Measurements from ENCODE around the gene RGMA.
"Not testable (repeated sequence)": the region's sequence is repeated elsewhere in the genome, so short reads cannot be mapped to it uniquely, and the experiment has no call there.

RGMA gene

GRCh38 chr15:93063796-93064690, 25.0 kb downstream of the RGMA start:
- peaks cover 39 to 59% of the 10 kb centered on the region in 2 donors for H3K4me1 ChIP-seq (ENCODE audit: control insufficient read depth in 2 of 2, insufficient read depth in 1 of 2, low read depth in 1 of 2, low read length in 2 of 2)
- peak overlapping the region in 1 of 2 donors; percentile 51 for H3K4me3 ChIP-seq (ENCODE audit: low read length in 2 of 2)
- no peak overlapping the region for H2BK12ac ChIP-seq (ENCODE audit: low read length)
- no peak overlapping the region for H4K8ac ChIP-seq (ENCODE audit: low read depth, low read length)
- H3K36me3 ChIP-seq (replicated peaks in 1 of 2; ENCODE audit: control insufficient read depth in 2 of 2, insufficient read depth in 2 of 2, low read length in 2 of 2) = peaks cover 38 to 88% of the 10 kb centered on the region in 2 donors
- peak overlapping the region; percentile 91 for H3K18ac ChIP-seq (ENCODE audit: low read length)
- H3K4me2 ChIP-seq (ENCODE audit: insufficient read depth, low read length, poor library complexity, severe bottlenecking) = no peak overlapping the region
- peak overlapping the region; percentile 47 for H3K9ac ChIP-seq (ENCODE audit: low read depth, low read length, poor library complexity)
- H2AK5ac ChIP-seq (ENCODE audit: low read depth, low read length) = no peak overlapping the region
- no peaks in the 10 kb centered on the region for H3K27me3 ChIP-seq (ENCODE audit: control insufficient read depth in 3 of 3, insufficient read depth in 3 of 3, low read depth in 1 of 3, low read length in 3 of 3)
- H3K79me1 ChIP-seq (ENCODE audit: low read depth, low read length) = peaks cover 20% of the 10 kb centered on the region
- H2BK15ac ChIP-seq (ENCODE audit: low read length) = no peak overlapping the region
- H2BK120ac ChIP-seq (ENCODE audit: low read depth, low read length) = no peak overlapping the region
- H4K91ac ChIP-seq (ENCODE audit: low read depth, low read length, poor library complexity) = no peak overlapping the region
- no peaks in the 10 kb centered on the region for H3K9me3 ChIP-seq (replicated peaks in 1 of 2; ENCODE audit: control insufficient read depth in 2 of 2, insufficient read depth in 1 of 2, low read depth in 1 of 2, low read length in 2 of 2)
- WGBS, 2 donors (ENCODE audit: extremely low coverage in 2 of 2, insufficient read length in 2 of 2, insufficient replicate concordance in 1 of 2) = no CpG with 5 or more reads among the region's 23 CpGs
- peak overlapping the region; percentile 67 for H3K27ac ChIP-seq (replicated peaks; ENCODE audit: low read length)
- H3K4ac ChIP-seq (ENCODE audit: low read length) = no peak overlapping the region
- no peak overlapping the region for H2BK5ac ChIP-seq (ENCODE audit: low read length)
- H3K23ac ChIP-seq (ENCODE audit: low read depth, low read length, poor library complexity) = no peak overlapping the region
- no peak overlapping the region for H3K14ac ChIP-seq (ENCODE audit: low read length)
- no peak for DNase-seq (ENCODE audit: low spot score)
- H2AFZ ChIP-seq (ENCODE audit: low read length) = no peak overlapping the region

GRCh38 chr15:93063262-93063671, 25.7 kb downstream of the RGMA start:
- WGBS, 2 donors (ENCODE audit: extremely low coverage in 2 of 2, insufficient read length in 2 of 2, insufficient replicate concordance in 1 of 2) = no CpG with 5 or more reads among the region's 8 CpGs
- no peaks in the 10 kb centered on the region for H3K9me3 ChIP-seq (replicated peaks in 1 of 2; ENCODE audit: control insufficient read depth in 2 of 2, insufficient read depth in 1 of 2, low read depth in 1 of 2, low read length in 2 of 2)
- H3K18ac ChIP-seq (ENCODE audit: low read length) = peak overlapping the region; percentile 66
- DNase-seq (ENCODE audit: low spot score) = no peak
- no peak overlapping the region for H4K91ac ChIP-seq (ENCODE audit: low read depth, low read length, poor library complexity)
- H4K8ac ChIP-seq (ENCODE audit: low read depth, low read length) = no peak overlapping the region
- peak overlapping the region; percentile 21 for H3K4me2 ChIP-seq (ENCODE audit: insufficient read depth, low read length, poor library complexity, severe bottlenecking)
- no peak overlapping the region for H3K4ac ChIP-seq (ENCODE audit: low read length)
- peak overlapping the region; percentile 44 for H3K9ac ChIP-seq (ENCODE audit: low read depth, low read length, poor library complexity)
- H2AFZ ChIP-seq (ENCODE audit: low read length) = no peak overlapping the region
- H3K4me1 ChIP-seq (ENCODE audit: control insufficient read depth in 2 of 2, insufficient read depth in 1 of 2, low read depth in 1 of 2, low read length in 2 of 2) = peaks cover 39 to 58% of the 10 kb centered on the region in 2 donors
- peak overlapping the region; percentile 67 for H3K27ac ChIP-seq (replicated peaks; ENCODE audit: low read length)
- H3K23ac ChIP-seq (ENCODE audit: low read depth, low read length, poor library complexity) = no peak overlapping the region
- no peak overlapping the region for H3K4me3 ChIP-seq (ENCODE audit: low read length in 2 of 2)
- no peaks in the 10 kb centered on the region for H3K27me3 ChIP-seq (ENCODE audit: control insufficient read depth in 3 of 3, insufficient read depth in 3 of 3, low read depth in 1 of 3, low read length in 3 of 3)
- H3K14ac ChIP-seq (ENCODE audit: low read length) = no peak overlapping the region
- H3K36me3 ChIP-seq (replicated peaks in 1 of 2; ENCODE audit: control insufficient read depth in 2 of 2, insufficient read depth in 2 of 2, low read length in 2 of 2) = peaks cover 40 to 88% of the 10 kb centered on the region in 2 donors
- no peak overlapping the region for H2BK15ac ChIP-seq (ENCODE audit: low read length)
- H2AK5ac ChIP-seq (ENCODE audit: low read depth, low read length) = no peak overlapping the region
- peaks cover 23% of the 10 kb centered on the region for H3K79me1 ChIP-seq (ENCODE audit: low read depth, low read length)
- H2BK120ac ChIP-seq (ENCODE audit: low read depth, low read length) = no peak overlapping the region
- H2BK5ac ChIP-seq (ENCODE audit: low read length) = no peak overlapping the region
- H2BK12ac ChIP-seq (ENCODE audit: low read length) = no peak overlapping the region

- H3K4me1 ChIP-seq (ENCODE audit: control insufficient read depth in 2 of 2, insufficient read depth in 1 of 2, low read depth in 1 of 2, low read length in 2 of 2) = peaks cover 39 to 59% of the 10 kb centered on the region in 2 donors
- H3K27me3 ChIP-seq (ENCODE audit: control insufficient read depth in 3 of 3, insufficient read depth in 3 of 3, low read depth in 1 of 3, low read length in 3 of 3) = not testable (repeated sequence)
These were observed 26.3 kb downstream of the RGMA start for GRCh38 chr15:93062628-93063261.

More at GRCh38 chr15:93062628-93063261, 26.3 kb downstream of the RGMA start:
- H3K4ac ChIP-seq (ENCODE audit: low read length); H2BK5ac ChIP-seq (ENCODE audit: low read length); H4K8ac ChIP-seq (ENCODE audit: low read depth, low read length); H4K91ac ChIP-seq (ENCODE audit: low read depth, low read length, poor library complexity); H2AFZ ChIP-seq (ENCODE audit: low read length); H2AK5ac ChIP-seq (ENCODE audit: low read depth, low read length); H2BK120ac ChIP-seq (ENCODE audit: low read depth, low read length); H3K23ac ChIP-seq (ENCODE audit: low read depth, low read length, poor library complexity); H2BK15ac ChIP-seq (ENCODE audit: low read length); H3K4me3 ChIP-seq (ENCODE audit: low read length in 2 of 2); H3K14ac ChIP-seq (ENCODE audit: low read length); H2BK12ac ChIP-seq (ENCODE audit: low read length); H3K4me2 ChIP-seq (ENCODE audit: insufficient read depth, low read length, poor library complexity, severe bottlenecking); DNase-seq (ENCODE audit: low spot score); H3K9me3 ChIP-seq (replicated peaks in 1 of 2; ENCODE audit: control insufficient read depth in 2 of 2, insufficient read depth in 1 of 2, low read depth in 1 of 2, low read length in 2 of 2): not testable (repeated sequence)
- WGBS, 2 donors (ENCODE audit: extremely low coverage in 2 of 2, insufficient read length in 2 of 2, insufficient replicate concordance in 1 of 2) = no CpG with 5 or more reads among the region's 13 CpGs
- peak overlapping the region; percentile 66 for H3K18ac ChIP-seq (ENCODE audit: low read length)
- H3K9ac ChIP-seq (ENCODE audit: low read depth, low read length, poor library complexity) = peak overlapping the region; percentile 44
- peak overlapping the region; percentile 67 for H3K27ac ChIP-seq (replicated peaks; ENCODE audit: low read length)
- peaks cover 24% of the 10 kb centered on the region for H3K79me1 ChIP-seq (ENCODE audit: low read depth, low read length)
- H3K36me3 ChIP-seq (replicated peaks in 1 of 2; ENCODE audit: control insufficient read depth in 2 of 2, insufficient read depth in 2 of 2, low read length in 2 of 2) = peaks cover 42 to 88% of the 10 kb centered on the region in 2 donors
